GM18505 (cell line): ENCODE measurements around the gene THBS3.
"Not testable (repeated sequence)": the region's sequence is repeated elsewhere in the genome, so short reads cannot be mapped to it uniquely, and the experiment has no call there.

Experiments used
- ATAC-seq: cut with Tn5 transposase; IDR thresholded peaks from one replicate; pipeline ENCODE4 v1.9.1; 2021; ENCODE audit not compliant: unreplicated experiment
- POLR2A ChIP-seq: IDR thresholded peaks from 4 replicates; pipeline ENCODE4 v1.6.1; 2011; ENCODE audit warnings: borderline replicate concordance; ENCODE audit not compliant: insufficient read depth, insufficient read length; ENCODE audit errors: extremely low read depth

THBS3 gene

GRCh38 chr1:155172732-155173477 is 34.8 kb downstream of the THBS3 start, which contains the start of gene KRTCAP2:
TSS of gene KRTCAP2 (minus strand) at chr1:155173304. CDS start at chr1:155173224, 80 bp downstream.
- peak; percentile 74 for ATAC-seq
- TF ChIP-seq POLR2A: peak; percentile 97

DNA sequence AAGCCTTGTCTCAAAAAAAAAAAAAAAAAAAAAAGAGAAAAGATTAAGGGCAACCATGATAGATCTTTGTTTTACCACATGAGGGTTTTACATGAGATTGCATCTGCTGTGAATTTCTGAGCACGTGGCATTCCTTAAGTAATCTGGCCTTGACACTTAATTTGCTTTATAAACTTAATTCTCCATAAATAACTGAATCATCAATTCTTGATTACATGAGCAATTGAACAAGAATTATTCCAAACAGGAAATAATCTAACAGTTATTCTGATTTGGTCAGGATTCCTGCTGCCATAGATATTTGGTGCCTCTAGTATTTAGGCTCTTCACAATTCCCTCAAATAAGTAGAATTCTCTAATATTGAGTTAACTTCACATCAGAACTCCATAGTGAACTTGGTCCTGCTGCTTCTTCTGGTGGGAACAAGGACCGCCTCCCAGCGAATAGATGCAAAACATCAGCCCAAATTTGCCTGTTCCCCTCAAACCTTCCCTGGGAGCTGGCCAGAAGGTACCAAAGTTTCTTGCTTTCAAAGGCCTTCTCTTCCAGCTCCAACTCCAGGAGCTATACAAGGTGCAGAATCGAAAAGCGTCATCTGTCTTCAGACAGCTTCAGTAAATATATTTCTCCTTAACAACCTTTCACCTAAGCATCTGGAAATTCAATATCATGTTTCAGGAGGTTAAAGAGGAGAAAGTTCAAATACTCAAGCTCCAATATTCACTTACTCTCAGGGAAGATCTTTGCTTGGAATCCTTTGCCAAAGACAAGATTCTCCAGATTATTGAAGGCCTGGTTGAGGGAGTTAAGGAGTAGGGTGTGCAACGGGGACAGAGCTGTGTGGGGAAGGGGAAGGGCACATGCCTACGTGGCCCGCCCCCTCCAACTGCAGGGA is 35.6 kb downstream of the THBS3 start:
- TF ChIP-seq POLR2A: no peak
- no peak for ATAC-seq

DNA sequence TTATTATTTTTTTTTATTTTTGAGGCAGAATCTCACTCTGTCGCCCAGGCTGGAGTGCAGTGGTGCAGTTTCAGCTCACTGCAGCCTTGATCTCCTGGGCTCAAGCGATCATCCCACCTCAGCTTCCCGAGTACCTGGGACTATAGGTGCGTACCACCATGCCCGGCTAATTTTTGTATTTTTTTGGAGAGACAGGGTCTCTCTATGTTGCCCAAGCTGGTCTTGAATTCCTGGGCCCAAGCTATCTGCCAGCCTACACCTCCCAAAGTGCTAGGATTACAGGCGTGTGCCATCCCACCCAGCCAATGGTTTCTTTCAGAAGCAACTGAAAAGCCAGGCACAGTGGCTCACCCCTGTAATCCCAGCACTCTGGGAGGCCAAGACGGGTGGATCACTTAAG is 36.9 kb downstream of the THBS3 start:
- ATAC-seq: no peak
- TF ChIP-seq POLR2A: no peak

DNA sequence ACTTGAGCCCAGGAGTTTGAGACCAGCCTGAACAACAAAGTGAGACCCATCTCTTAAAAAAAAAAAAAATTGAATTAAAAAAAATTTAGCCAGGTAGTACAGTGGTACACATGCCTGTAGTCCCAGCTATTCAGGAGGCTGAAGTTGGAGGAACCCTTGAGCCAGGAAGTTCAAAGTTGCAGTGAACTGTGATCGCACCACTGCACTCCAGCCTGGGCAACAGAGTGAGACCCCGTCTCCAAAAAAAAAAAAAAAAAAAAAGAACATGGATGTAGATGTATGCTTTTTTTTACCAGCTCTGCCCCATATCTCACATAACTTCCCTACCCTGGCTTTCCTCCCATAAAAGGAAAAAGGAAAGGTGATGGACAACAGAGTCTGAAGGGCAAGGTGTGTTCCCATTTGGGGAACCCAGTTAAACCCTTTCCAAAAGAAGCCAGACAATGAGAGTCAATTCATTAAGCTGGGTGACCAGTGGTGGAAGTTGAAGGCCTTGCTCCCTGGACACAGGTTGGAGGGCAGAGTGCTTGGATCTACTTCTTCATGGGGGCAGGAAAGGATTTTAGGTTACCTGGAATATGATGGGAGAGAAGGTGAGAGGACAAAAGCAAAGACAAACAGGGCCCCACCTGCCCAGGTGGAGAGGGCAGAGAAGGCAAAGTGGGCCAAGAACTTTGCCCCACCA is 37.5 kb downstream of the THBS3 start:
- TF ChIP-seq POLR2A: no peak
- no peak for ATAC-seq

- no peak for TF ChIP-seq POLR2A
- ATAC-seq: no peak
Observed at GRCh38 chr1:155169541-155169940, 38.2 kb downstream of the THBS3 start.

GRCh38 chr1:155168456-155169210 is 39.1 kb downstream of the THBS3 start:
- TF ChIP-seq POLR2A: no peak

GRCh38 chr1:155168105-155168445 is 39.6 kb downstream of the THBS3 start:
- not testable (repeated sequence) for ATAC-seq

More at GRCh38 chr1:155168456-155169210, 39.1 kb downstream of the THBS3 start:
- ATAC-seq: no peak

GRCh38 chr1:155167166-155168104 is 40.3 kb downstream of the THBS3 start:
- ATAC-seq: no peak
- TF ChIP-seq POLR2A: no peak

DNA sequence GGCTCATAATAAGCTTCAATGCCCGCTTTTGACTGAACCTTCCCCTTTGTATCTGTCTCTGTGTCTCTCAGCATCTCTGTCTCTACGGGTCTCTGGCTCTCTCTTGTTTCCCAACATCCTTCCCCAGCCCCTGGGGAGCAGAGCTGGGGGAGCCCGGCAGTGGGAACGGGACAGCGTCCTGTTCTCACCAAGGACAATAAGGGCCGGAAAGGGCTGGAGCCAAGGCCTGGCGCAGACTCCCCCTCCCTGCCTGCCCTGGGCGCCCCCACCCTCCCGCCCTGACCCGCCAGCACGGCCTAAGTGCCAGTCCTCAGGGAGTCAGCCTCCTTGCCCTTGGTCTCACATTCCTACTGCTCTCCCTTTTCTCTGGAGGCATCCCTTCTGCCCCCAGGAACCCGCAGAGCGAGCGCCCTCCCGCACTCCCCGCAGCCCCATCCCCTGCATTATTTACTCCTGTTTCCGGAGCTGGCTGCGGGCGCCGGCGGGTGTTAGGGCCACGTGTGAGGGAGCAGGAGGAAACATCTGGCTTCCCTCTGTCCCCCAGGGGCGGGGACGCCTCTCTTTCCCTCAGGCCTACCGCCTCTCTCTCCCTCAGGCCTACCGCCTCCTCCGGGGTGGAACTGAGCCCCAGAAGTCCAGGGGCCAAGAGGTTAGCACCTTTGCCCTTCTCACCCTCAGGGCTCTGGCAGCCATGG is 41.1 kb downstream of the THBS3 start:
- TF ChIP-seq POLR2A: no peak
- no peak for ATAC-seq

DNA sequence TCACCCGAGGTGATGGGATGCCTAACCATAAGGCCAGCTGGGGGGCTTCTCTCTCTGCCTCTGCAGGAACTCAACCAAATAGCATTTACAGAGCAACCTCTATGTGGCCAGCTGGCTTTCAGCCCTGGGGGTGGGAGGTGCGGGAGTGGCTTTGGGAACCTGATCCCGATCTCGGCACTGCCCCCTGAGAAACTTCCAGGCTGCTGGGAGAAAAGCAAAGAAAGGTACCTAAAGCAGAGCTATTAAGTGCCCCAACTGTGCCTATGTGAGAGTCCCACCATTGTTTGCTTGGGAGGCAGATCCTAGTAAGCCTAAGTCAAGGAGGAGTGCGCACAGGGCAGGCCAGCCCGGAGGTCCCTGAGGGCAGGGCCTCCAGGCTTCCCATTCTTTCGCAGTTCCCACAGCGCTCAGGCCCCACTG is 41.6 kb downstream of the THBS3 start:
- no peak for ATAC-seq
- no peak for TF ChIP-seq POLR2A

DNA sequence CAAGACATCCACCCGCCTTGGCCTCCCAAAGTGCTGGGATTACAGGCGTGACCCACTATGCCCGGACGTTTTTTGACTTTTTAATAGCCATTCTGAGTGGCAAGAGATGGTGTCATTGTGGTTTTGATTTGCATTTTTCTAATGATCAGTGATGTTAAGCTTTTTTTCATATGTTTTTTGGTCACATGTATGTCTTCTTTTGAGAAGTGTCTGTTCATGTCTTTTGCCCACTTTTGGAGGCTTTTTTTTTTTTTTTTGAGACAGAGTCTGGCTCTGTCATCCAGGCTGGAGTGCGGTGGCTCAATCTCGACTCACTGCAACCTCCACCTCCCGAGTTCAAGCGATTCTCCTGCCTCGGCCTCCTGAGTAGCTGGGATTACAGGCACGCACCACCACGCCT is 43.1 kb downstream of the THBS3 start:
- ATAC-seq: not testable (repeated sequence)

- not testable (repeated sequence) for ATAC-seq
Observed at GRCh38 chr1:155163785-155164184, 43.9 kb downstream of the THBS3 start.

DNA sequence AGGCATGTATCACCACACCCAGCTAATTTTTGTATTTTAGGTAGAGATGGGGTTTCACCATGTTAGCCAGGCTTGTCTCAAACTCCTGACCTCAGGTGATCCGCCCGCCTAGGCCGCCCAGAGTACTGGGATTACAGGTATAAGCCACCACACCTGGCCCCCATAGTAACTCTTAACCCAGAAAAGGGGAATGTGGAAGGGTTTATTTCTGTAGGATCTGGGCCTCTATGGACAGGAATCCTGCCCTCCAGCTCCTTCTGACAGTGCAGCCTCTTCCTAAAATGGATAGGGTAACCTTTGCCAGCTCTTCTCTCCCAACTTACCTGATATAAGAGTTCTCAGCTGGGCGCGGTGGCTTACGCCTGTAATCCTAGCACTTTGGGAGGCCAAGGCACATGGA is 45.1 kb downstream of the THBS3 start:
- not testable (repeated sequence) for ATAC-seq
